ENCODE data around the gene PLXNA4. TPM values are rescaled to one million over a fixed set of nuclear protein-coding genes. Genes with fewer than 3 reads are reported as not detected.

PLXNA4 gene
- total RNA-seq, 2 donors from 2014 or later = 2.1 to 8.2 TPM

DNA sequence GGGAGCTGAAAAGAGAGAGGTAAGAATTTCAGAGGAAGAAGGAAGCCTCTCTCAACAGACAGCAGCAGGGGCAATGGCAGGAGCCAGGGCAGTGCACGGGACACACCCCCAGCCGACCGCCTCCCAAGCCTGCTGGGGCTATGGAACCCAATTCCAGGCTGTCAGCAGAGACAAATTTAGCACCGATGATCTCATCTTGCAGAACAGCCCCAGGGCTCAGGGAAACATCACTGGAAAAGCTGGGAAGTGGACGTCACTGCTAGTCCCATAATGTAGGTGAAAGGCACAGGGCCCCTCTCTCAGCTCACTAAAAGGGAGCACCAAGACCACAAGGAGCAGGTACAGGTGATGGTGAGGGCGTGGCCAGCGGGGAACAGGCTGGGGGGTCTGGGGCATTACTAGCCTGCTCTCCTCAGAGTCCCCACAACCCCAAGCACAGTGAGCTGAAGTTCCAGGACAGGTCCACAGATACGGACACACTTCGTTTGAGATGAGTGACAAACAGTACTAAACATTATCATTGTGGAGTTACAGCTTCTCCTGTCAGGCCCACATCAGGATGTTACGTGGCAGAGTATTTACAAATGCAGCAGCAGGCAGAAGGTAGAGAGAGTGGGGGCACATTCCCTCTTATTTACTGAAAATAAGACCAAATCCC is 103.7 kb downstream of the PLXNA4 start:
- no peak for ATAC-seq
- H3K4me3 ChIP-seq = no peak overlapping the region
- 50 to 57% methylated on average over 9 to 10 of the region's 10 CpGs for whole genome bisulfite sequencing, 2 donors
- DNase-seq = peak in 1 of 4 donors; percentile 5
- no peaks in the 10 kb centered on the region for H3K27me3 ChIP-seq
- H3K4me1 ChIP-seq = no peaks in the 10 kb centered on the region
- TF ChIP-seq, protein P1, sequence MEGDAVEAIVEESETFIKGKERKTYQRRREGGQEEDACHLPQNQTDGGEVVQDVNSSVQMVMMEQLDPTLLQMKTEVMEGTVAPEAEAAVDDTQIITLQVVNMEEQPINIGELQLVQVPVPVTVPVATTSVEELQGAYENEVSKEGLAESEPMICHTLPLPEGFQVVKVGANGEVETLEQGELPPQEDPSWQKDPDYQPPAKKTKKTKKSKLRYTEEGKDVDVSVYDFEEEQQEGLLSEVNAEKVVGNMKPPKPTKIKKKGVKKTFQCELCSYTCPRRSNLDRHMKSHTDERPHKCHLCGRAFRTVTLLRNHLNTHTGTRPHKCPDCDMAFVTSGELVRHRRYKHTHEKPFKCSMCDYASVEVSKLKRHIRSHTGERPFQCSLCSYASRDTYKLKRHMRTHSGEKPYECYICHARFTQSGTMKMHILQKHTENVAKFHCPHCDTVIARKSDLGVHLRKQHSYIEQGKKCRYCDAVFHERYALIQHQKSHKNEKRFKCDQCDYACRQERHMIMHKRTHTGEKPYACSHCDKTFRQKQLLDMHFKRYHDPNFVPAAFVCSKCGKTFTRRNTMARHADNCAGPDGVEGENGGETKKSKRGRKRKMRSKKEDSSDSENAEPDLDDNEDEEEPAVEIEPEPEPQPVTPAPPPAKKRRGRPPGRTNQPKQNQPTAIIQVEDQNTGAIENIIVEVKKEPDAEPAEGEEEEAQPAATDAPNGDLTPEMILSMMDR (IDR thresholded peaks at IDR 0.05) = no peak
- H3K27ac ChIP-seq = no peak overlapping the region
- no peaks in the 10 kb centered on the region for H3K36me3 ChIP-seq (replicated peaks in 1 of 2; ENCODE audit: insufficient read depth in 1 of 2, low read depth in 2 of 2)
- intact Hi-C loops (cut with DNase I) = no loop called here
- no peaks in the 10 kb centered on the region for H3K9me3 ChIP-seq

DNA sequence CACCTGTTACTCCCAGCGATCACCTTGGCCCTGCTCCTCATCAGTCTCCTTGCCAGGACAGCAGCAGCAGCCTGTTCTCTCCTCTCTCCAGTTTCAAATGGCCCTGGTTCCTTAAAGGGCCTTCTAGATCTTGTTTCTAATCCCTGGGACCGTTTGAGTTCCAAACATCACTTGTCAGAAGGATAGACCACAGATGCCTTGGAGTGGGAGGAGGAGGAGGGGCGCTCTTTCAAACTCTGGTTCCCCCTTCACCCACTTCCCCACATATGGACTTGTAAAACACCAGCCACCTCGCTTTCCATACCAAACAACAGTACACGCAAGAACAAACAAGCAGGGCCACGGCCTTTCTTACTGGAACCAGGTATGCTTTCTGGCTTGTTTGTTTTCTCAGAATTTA is 104.8 kb downstream of the PLXNA4 start:
- 74 to 79% methylated on average over 6 of the region's 6 CpGs for WGBS, 2 donors
- intact Hi-C loops (cut with DNase I) = no loop called here
- no peaks in the 10 kb centered on the region for H3K4me1 ChIP-seq
- no peak for TF ChIP-seq POLR2A (IDR thresholded peaks at IDR 0.05)
- TF ChIP-seq, protein P1 (IDR thresholded peaks at IDR 0.05) = no peak
- no peaks in the 10 kb centered on the region for H3K36me3 ChIP-seq (replicated peaks in 1 of 2; ENCODE audit: insufficient read depth in 1 of 2, low read depth in 2 of 2)
- H3K27ac ChIP-seq = no peak overlapping the region
- ATAC-seq (no peak), DNase-seq (no peak)
- no peak overlapping the region for H3K4me3 ChIP-seq
- no peaks in the 10 kb centered on the region for H3K9me3 ChIP-seq
- no peaks in the 10 kb centered on the region for H3K27me3 ChIP-seq

DNA sequence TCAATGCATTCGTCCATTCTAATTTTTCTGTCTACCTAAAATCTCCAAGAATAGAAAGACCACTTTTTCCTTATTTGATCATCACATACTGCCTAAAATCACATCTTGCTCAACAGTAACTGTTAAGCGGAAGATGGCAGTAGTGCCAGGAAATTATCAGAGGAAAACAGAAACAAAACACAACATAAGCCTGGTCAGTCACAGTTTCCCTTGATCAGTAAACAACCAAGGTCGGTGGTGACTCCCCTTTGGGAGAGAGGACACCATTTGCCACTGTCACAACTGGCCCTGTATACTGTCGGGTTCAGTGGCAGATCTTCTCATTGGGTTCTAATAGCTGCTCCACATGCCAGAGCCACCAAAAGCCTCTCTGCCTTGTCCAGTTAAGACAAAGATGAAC is 106.6 kb downstream of the PLXNA4 start:
- H3K27me3 ChIP-seq = no peaks in the 10 kb centered on the region
- H3K27ac ChIP-seq = no peak overlapping the region
- no peak overlapping the region for H3K4me3 ChIP-seq
- no peak for DNase-seq
- WGBS, 2 donors = 63 to 70% methylated on average over 4 of the region's 4 CpGs
- no peaks in the 10 kb centered on the region for H3K4me1 ChIP-seq
- H3K36me3 ChIP-seq (replicated peaks in 1 of 2; ENCODE audit: insufficient read depth in 1 of 2, low read depth in 2 of 2) = no peaks in the 10 kb centered on the region
- no peak for TF ChIP-seq POLR2A (IDR thresholded peaks at IDR 0.05)
- TF ChIP-seq, protein P1 (IDR thresholded peaks at IDR 0.05) = no peak
- H3K9me3 ChIP-seq = no peaks in the 10 kb centered on the region
- intact Hi-C loops (cut with DNase I) = no loop called here
- ATAC-seq = no peak

DNA sequence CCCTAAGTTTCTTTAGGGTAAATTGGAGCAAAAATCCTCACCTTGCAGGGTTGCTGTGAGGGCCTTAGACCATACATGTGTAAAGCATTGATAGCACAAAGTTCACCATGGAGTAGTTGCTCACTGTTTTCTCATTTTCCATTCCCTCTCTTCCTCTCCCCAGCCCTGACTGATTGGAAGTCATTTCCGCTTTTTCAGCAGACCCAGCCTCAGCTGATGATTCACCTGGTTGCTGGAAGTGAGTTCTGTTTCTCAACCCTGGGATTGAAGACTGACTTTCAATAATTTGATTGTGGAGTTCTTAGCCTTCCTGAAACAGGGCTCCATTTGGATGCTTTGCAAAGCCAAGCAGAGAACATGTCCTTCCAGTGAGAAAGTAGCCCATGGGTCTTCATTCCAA is 107.0 kb downstream of the PLXNA4 start:
- Histone ChIP-seq H3K27me3 (no peaks in the 10 kb centered on the region), H3K9me3 (no peaks in the 10 kb centered on the region), H3K27ac (no peak overlapping the region), H3K4me1 (no peaks in the 10 kb centered on the region), H3K4me3 (no peak overlapping the region), H3K36me3 (replicated peaks in 1 of 2; ENCODE audit: insufficient read depth in 1 of 2, low read depth in 2 of 2) (no peaks in the 10 kb centered on the region)
- no peak for ATAC-seq
- intact Hi-C loops (cut with DNase I) = no loop called here
- TF ChIP-seq, protein P1 (IDR thresholded peaks at IDR 0.05) = no peak
- TF ChIP-seq POLR2A (IDR thresholded peaks at IDR 0.05) = no peak
- WGBS, 2 donors = 91 to 95% methylated on average over 1 of the region's 1 CpG
- DNase-seq = no peak

DNA sequence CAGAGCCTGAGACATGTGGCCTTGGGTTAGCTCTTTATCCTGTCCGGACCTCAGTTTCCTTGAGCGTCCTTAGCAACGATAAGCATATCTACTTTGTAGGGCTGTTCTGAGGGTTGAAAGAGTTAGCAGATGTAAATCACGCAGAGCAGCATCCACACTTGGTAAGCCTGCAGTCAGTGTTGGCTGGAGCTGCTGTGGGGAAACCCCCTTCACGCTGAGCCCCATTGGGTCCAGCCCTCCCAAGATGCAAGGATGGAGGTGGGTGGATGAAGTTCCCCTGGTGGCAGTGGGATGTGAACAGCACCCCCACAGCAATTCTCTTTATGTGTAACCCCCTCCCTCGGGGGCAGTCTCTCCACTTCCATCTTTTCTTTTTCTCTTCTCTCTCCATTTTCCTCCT is 109.9 kb downstream of the PLXNA4 start:
- H3K4me1 ChIP-seq = no peaks in the 10 kb centered on the region
- no peak for ATAC-seq
- WGBS, 2 donors = 81 to 83% methylated on average over 6 of the region's 6 CpGs
- H3K27ac ChIP-seq = no peak overlapping the region
- intact Hi-C loops (cut with DNase I) = no loop called here
- H3K4me3 ChIP-seq = no peak overlapping the region
- no peaks in the 10 kb centered on the region for H3K9me3 ChIP-seq
- no peaks in the 10 kb centered on the region for H3K36me3 ChIP-seq (replicated peaks in 1 of 2; ENCODE audit: insufficient read depth in 1 of 2, low read depth in 2 of 2)
- DNase-seq = no peak
- TF ChIP-seq, protein P1 (IDR thresholded peaks at IDR 0.05) = no peak
- no peak for TF ChIP-seq POLR2A (IDR thresholded peaks at IDR 0.05)
- H3K27me3 ChIP-seq = no peaks in the 10 kb centered on the region

All from body of pancreas (tissue), 4 donors.